ENCODE data around the gene ARHGEF4. TPM values are rescaled to one million over a fixed set of nuclear protein-coding genes. Genes with fewer than 3 reads are reported as not detected.

The ARHGEF4 gene
- total and polyA plus RNA-seq, 2 donors (not counting 3 experiments of a cell fraction or from before 2014, with no cell fraction given), result not detected

GRCh38 chr2:131037398-131038257 lies 200.9 kb downstream of the ARHGEF4 start:
- Histone ChIP-seq H3K27me3 (ENCODE audit: control insufficient read depth in 2 of 2, insufficient read depth in 2 of 2, low read length in 2 of 2) (peaks cover 50 to 59% of the 10 kb centered on the region in 2 experiments), H3K27ac (ENCODE audit: insufficient read depth, low read depth, low read length) (no peak overlapping the region), H3K4me1 (ENCODE audit: control insufficient read depth, extremely low read depth, insufficient read depth, low read length) (no peaks in the 10 kb centered on the region), H3K4me3 (replicated peaks in 1 of 3; ENCODE audit: insufficient read depth in 1 of 3, low read depth in 1 of 3, low read length in 3 of 3) (no peak overlapping the region), H2AFZ (ENCODE audit: low read depth, low read length) (no peak overlapping the region), H3K36me3 (ENCODE audit: control insufficient read depth in 2 of 2, extremely low read depth in 1 of 2, insufficient read depth in 2 of 2, low read length in 2 of 2) (no peaks in the 10 kb centered on the region), H3K79me2 (ENCODE audit: control insufficient read depth, insufficient read depth, low read length) (no peaks in the 10 kb centered on the region), H3K9me3 (replicated peaks; ENCODE audit: control insufficient read depth, insufficient read depth, low read length) (no peaks in the 10 kb centered on the region), H4K20me1 (replicated peaks; ENCODE audit: control insufficient read depth, extremely low read depth, insufficient read depth, low read length) (no peaks in the 10 kb centered on the region), H3K9ac (replicated peaks; ENCODE audit: extremely low read depth, insufficient read depth, low read length) (no peak overlapping the region), H3K9me1 (replicated peaks; ENCODE audit: control insufficient read depth, extremely low read depth, insufficient read depth, low read length) (no peaks in the 10 kb centered on the region), H3K4me2 (ENCODE audit: insufficient read depth, low read length) (no peak overlapping the region)
- dilution Hi-C loops (cut with MboI; ENCODE audit: extremely low pct_ligation_motif_present, low sequenced_read_pairs), result no loop called here
- TF ChIP-seq JUN (IDR thresholded peaks at IDR 0.05; ENCODE audit: borderline replicate concordance, insufficient read depth, insufficient read length, low read depth) (no peak), FOS (IDR thresholded peaks at IDR 0.05; ENCODE audit: borderline replicate concordance, insufficient read depth, low read length) (no peak), CTCF (IDR thresholded peaks at IDR 0.05; ENCODE audit: extremely low read depth in 1 of 2, insufficient read depth in 1 of 2, low read depth in 1 of 2, low read length in 2 of 2) (no peak), POLR2AphosphoS5 (IDR thresholded peaks at IDR 0.05; ENCODE audit: insufficient read depth, low read depth, low read length) (no peak), MYC (IDR thresholded peaks at IDR 0.05; ENCODE audit: low read depth, low read length) (no peak), EZH2 (IDR thresholded peaks at IDR 0.05; ENCODE audit: borderline replicate concordance, low read depth, low read length, severe bottlenecking) (no peak), POLR2A (IDR thresholded peaks at IDR 0.05; ENCODE audit: low read depth, low read length) (no peak), MAX (IDR thresholded peaks at IDR 0.05; ENCODE audit: insufficient read depth, insufficient read length) (no peak), GATA2 (IDR thresholded peaks at IDR 0.05; ENCODE audit: insufficient read depth, insufficient read length, low read depth, low read length) (no peak)
- DNase-seq (ENCODE audit: low read depth, low spot score) (no peak), FAIRE-seq (no peak)
- intact Hi-C loops (cut with micrococcal nuclease), result no loop called here
- POLR2A ChIA-PET, result no interaction called here
- no TSS peak for BruUV-seq (replicated peaks)
- CTCF ChIA-PET, result interaction anchor here (1.6 kb wide), 1 partner anchor 15 kb away, joined by 5 read pairs; no protein-coding TSS in a partner anchor

Data from endothelial cell of umbilical vein (primary cell).